ENCODE results near the gene ZNF784.

DNA sequence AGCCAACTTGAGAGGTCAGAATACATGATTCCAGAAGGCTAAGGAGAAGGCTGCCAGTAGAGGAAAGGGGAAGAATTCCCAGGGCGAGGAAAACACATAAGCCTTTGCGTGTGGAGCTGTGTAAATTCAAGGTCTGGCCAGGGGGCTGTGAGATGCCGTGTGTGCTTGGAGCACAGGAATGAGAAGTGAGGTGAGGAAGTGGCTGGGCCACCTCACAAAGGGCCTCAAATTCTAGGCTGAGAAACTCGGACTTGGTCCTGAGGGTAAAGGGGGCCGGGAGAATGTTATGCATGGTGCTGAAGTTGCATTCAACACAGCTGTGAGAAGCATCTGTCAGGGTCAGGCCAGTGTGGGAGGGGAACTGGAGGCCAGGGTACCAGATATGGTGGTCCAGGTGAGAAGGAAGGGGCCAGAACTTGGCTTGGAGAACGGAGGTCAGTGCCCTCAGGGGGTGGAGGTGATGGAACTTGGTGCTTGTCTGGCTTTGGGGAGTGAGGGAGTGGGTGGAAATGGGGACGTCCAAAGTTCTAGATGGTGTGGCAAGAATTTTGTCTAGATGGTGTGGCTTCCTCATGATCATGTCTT, 11.6 kb upstream of the ZNF784 start:
- TF ChIP-seq OSR1 (CRISPR knock-in tag; IDR thresholded peaks at IDR 0.05) (no peak), TCF4 (CRISPR knock-in tag; IDR thresholded peaks at IDR 0.05; ENCODE audit: borderline replicate concordance) (no peak), ARNTL (CRISPR knock-in tag; IDR thresholded peaks at IDR 0.05; ENCODE audit: borderline replicate concordance, low read depth) (no peak)
- TF ChIP-seq, protein P1, sequence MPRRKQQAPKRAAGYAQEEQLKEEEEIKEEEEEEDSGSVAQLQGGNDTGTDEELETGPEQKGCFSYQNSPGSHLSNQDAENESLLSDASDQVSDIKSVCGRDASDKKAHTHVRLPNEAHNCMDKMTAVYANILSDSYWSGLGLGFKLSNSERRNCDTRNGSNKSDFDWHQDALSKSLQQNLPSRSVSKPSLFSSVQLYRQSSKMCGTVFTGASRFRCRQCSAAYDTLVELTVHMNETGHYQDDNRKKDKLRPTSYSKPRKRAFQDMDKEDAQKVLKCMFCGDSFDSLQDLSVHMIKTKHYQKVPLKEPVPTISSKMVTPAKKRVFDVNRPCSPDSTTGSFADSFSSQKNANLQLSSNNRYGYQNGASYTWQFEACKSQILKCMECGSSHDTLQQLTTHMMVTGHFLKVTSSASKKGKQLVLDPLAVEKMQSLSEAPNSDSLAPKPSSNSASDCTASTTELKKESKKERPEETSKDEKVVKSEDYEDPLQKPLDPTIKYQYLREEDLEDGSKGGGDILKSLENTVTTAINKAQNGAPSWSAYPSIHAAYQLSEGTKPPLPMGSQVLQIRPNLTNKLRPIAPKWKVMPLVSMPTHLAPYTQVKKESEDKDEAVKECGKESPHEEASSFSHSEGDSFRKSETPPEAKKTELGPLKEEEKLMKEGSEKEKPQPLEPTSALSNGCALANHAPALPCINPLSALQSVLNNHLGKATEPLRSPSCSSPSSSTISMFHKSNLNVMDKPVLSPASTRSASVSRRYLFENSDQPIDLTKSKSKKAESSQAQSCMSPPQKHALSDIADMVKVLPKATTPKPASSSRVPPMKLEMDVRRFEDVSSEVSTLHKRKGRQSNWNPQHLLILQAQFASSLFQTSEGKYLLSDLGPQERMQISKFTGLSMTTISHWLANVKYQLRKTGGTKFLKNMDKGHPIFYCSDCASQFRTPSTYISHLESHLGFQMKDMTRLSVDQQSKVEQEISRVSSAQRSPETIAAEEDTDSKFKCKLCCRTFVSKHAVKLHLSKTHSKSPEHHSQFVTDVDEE (CRISPR knock-in tag; IDR thresholded peaks at IDR 0.05) = no peak
